Neural cell (in vitro differentiated cells): ENCODE measurements around the gene ISCA2.

ENCODE experiments used
- CTCF ChIP-seq: fragments of 450-650 bp; IDR thresholded peaks from 2 replicates; pipeline ENCODE4 v1.5.1; 2014; ENCODE audit warnings: antibody characterized with exemption, mild to moderate bottlenecking, moderate library complexity; ENCODE audit not compliant: poor library complexity, severe bottlenecking
- RAD21 ChIP-seq: fragments of 450-650 bp; conservative IDR thresholded peaks from 2 replicates; pipeline ENCODE4 v1.6.1; 2014; ENCODE audit warnings: antibody characterized with exemption, mild to moderate bottlenecking, moderate library complexity
- SMC3 ChIP-seq: fragments of 450-650 bp; conservative IDR thresholded peaks from 2 replicates; pipeline ENCODE4 v1.6.1; 2014; ENCODE audit warnings: antibody characterized with exemption, mild to moderate bottlenecking, moderate library complexity; ENCODE audit not compliant: poor library complexity

GRCh38 chr14:74504874-74505720, 11.5 kb downstream of the ISCA2 start:
- TF ChIP-seq CTCF, result no peak
- no peak for TF ChIP-seq RAD21
- TF ChIP-seq SMC3, result no peak
